B cell (primary cell): ENCODE results near the gene RNLS. TPM values are rescaled to one million over a fixed set of nuclear protein-coding genes. Genes with fewer than 3 reads are reported as not detected.

Source experiments
- ATAC-seq: fragments of 200-7000 bp; cut with Tn5 transposase; one replicate; pipeline ENCODE4 v1.10.0; 2021; ENCODE audit warnings: low read depth, mild to moderate bottlenecking, moderate number of reproducible peaks, moderate library complexity
- CTCF ChIA-PET: fragments of 350-600 bp; sonication (Branson Sonifier 250); formaldehyde crosslinking; loops from one replicate; lab custom pipeline; 2021; ENCODE audit warnings: antibody characterized with exemption, inconsistent platforms; lab: Charles Lee
- POLR2A ChIA-PET: fragments of 350-600 bp; sonication (Branson Sonifier 250); formaldehyde crosslinking; loops from one replicate; lab custom pipeline; 2021; ENCODE audit warnings: antibody characterized with exemption; lab: Charles Lee
- DNase-seq: peaks from one replicate; pipeline ENCODE4 v3.0.0; 2013
- H2AFZ ChIP-seq: 2 replicates; pipeline ENCODE4 v1.6.1; 2012; ENCODE audit warnings: mild to moderate bottlenecking, low read depth, low read length; ENCODE audit not compliant: insufficient read depth, poor library complexity, severe bottlenecking
- H3K27ac ChIP-seq, 2 donors: 1 replicate in 1 of 2; 2 replicates in 1 of 2; pipeline ENCODE4 v1.5.1; 2012 to 2013; ENCODE audit warnings: low read length in 2 of 2, mild to moderate bottlenecking in 2 of 2, moderate library complexity in 1 of 2
- H3K27me3 ChIP-seq, 4 experiments: fragments of 200-600 bp in 1 of 4; sonication (generic) in 1 of 4; replicated peaks in 1 of 4; 1 replicate in 2 of 4; 2 replicates in 2 of 4; pipeline versions ENCODE4 v1.6.1 to v1.7.0; 2013 to 2016; ENCODE audit warnings: low read length in 3 of 4, mild to moderate bottlenecking in 2 of 4, mixed read lengths in 1 of 4, moderate library complexity in 1 of 4; ENCODE audit not compliant: insufficient read depth in 4 of 4, control insufficient read depth in 3 of 4; ENCODE audit errors: control extremely low read depth in 1 of 4
- H3K36me3 ChIP-seq, 2 experiments: replicated peaks in 1 of 2; 1 replicate in 1 of 2; 2 replicates in 1 of 2; pipeline versions ENCODE4 v1.6.1 to v1.7.1; 2013; ENCODE audit warnings: low read length in 1 of 2; ENCODE audit not compliant: insufficient read depth in 2 of 2, control insufficient read depth in 1 of 2; ENCODE audit errors: control extremely low read depth in 1 of 2, extremely low read depth in 1 of 2
- H3K4me1 ChIP-seq, 2 donors: fragments of 200-600 bp in 1 of 2; sonication (generic) in 1 of 2; 1 replicate in 1 of 2; 2 replicates in 1 of 2; pipeline versions ENCODE4 v1.5.1 to v1.6.1; 2013 to 2017; ENCODE audit warnings: low read length in 2 of 2; ENCODE audit not compliant: control insufficient read depth in 2 of 2, insufficient read depth in 2 of 2
- H3K4me2 ChIP-seq: replicated peaks from 2 replicates; pipeline ENCODE3; 2012; ENCODE audit warnings: mild to moderate bottlenecking, low read depth, low read length; ENCODE audit not compliant: poor library complexity, severe bottlenecking
- H3K4me3 ChIP-seq, 5 experiments: fragments of 200-600 bp in 1 of 5; sonication (generic) in 1 of 5; 1 replicate in 3 of 5; 2 replicates in 2 of 5; pipeline versions ENCODE4 v1.5.1 to v1.7.0; 2011 to 2016; ENCODE audit warnings: low read length in 4 of 5, mild to moderate bottlenecking in 4 of 5, low read depth in 2 of 5, control low read depth in 1 of 5, moderate library complexity in 1 of 5; ENCODE audit not compliant: insufficient read depth in 1 of 5; ENCODE audit errors: control extremely low read depth in 1 of 5, extremely low read depth in 1 of 5
- H3K79me2 ChIP-seq: fragments of 200-600 bp; sonication (generic); one replicate; pipeline ENCODE4 v1.6.0; 2016; ENCODE audit warnings: low read length; ENCODE audit not compliant: control insufficient read depth, insufficient read depth
- H3K9ac ChIP-seq: fragments of 200-600 bp; sonication (generic); 2 replicates; pipeline ENCODE4 v1.6.1; 2017; ENCODE audit warnings: mild to moderate bottlenecking, low read length, moderate library complexity
- H3K9me3 ChIP-seq, 3 donors: one replicate each; pipeline versions ENCODE4 v1.6.1 to v1.7.1; 2013; ENCODE audit warnings: low read length in 2 of 3; ENCODE audit not compliant: control insufficient read depth in 2 of 3, insufficient read depth in 1 of 3; ENCODE audit errors: control extremely low read depth in 1 of 3
- H4K20me1 ChIP-seq: 2 replicates; pipeline ENCODE4 v1.6.0; 2012; ENCODE audit warnings: mild to moderate bottlenecking, low read length; ENCODE audit not compliant: insufficient read depth, control insufficient read depth, poor library complexity, severe bottlenecking
- H3K27ac Mint-ChIP-seq: one replicate; pipeline ENCODE4 v1.8.0; 2021; ENCODE audit warnings: mixed read lengths
- H3K27me3 Mint-ChIP-seq: one replicate; pipeline ENCODE4 v1.8.0; 2021; ENCODE audit warnings: mixed read lengths
- H3K4me1 Mint-ChIP-seq: one replicate; pipeline ENCODE4 v1.8.0; 2021; ENCODE audit warnings: mixed read lengths
- H3K4me3 Mint-ChIP-seq: one replicate; pipeline ENCODE4 v1.8.0; 2021; ENCODE audit warnings: mixed read lengths
- H3K9me3 Mint-ChIP-seq: one replicate; pipeline ENCODE4 v1.8.0; 2022; ENCODE audit warnings: mixed read lengths; ENCODE audit not compliant: insufficient read depth
- CTCF ChIP-seq: fragments of 200-600 bp; IDR thresholded peaks from one replicate; pipeline ENCODE4 v1.8.0; 2022; ENCODE audit warnings: antibody characterized with exemption, mild to moderate bottlenecking
- EZH2 ChIP-seq: IDR thresholded peaks from 2 replicates; pipeline ENCODE4 v1.6.1; 2012; ENCODE audit warnings: borderline replicate concordance, low read depth, mild to moderate bottlenecking, moderate library complexity, low read length; ENCODE audit not compliant: insufficient read depth, poor library complexity, severe bottlenecking
- WGBS: methylation state at CpG from one replicate; pipeline ENCODE4 v1.1.5; 2013; ENCODE audit warnings: missing lambda C conversion rate; ENCODE audit not compliant: insufficient coverage; 5-methylcytosine and 5-hydroxymethylcytosine counted together
- intact Hi-C: fragments of 100-400 bp; cut with micrococcal nuclease; formaldehyde crosslinking; loops from one replicate; pipeline ENCODE4 v1.10.0; 2022
- polyA plus RNA-seq: library from polyadenylated mRNA; depleted of rRNA; stranded (reverse); fragments of >200 nt; gene quantifications from 2 replicates; pipeline ENCODE4 v1.2.3, GENCODE V29; 2012
- total RNA-seq, 2 donors: library from RNA; stranded (reverse); fragments of 120-200 nt in 1 of 2; gene quantifications; 1 replicate in 1 of 2; 2 replicates in 1 of 2; pipeline versions ENCODE4 v1.2.3 to v1.2.4, GENCODE V29; 2013 to 2022

Gene RNLS
- total and polyA plus RNA-seq, 2 donors (not counting 1 experiment from before 2014, with no cell fraction given), result 3.5 to 7.5 TPM

- Mint-ChIP-seq H3K4me1 (peaks cover 2% of the 10 kb centered on the region), H3K27ac (no peak overlapping the region), H3K27me3 (no peaks in the 10 kb centered on the region), H3K4me3 (no peak overlapping the region), H3K9me3 (no peaks in the 10 kb centered on the region)
- H3K4me1 ChIP-seq, result no peaks in the 10 kb centered on the region
- DNase-seq, result no peak
- no peaks in the 10 kb centered on the region for H3K36me3 ChIP-seq
- no peak overlapping the region for H3K4me2 ChIP-seq
- H3K4me3 ChIP-seq, result no peak overlapping the region
- WGBS, result 89% methylated on average over 3 of the region's 6 CpGs
- H3K79me2 ChIP-seq, result no peaks in the 10 kb centered on the region
- TF ChIP-seq CTCF (no peak), EZH2 (no peak)
- H3K27ac ChIP-seq, result no peak overlapping the region
- no peaks in the 10 kb centered on the region for H3K9me3 ChIP-seq
- H3K27me3 ChIP-seq, result no peaks in the 10 kb centered on the region
- ATAC-seq, result no peak
- H3K9ac ChIP-seq, result no peak overlapping the region
- intact Hi-C loops, result no loop called here
- ChIA-PET CTCF (no interaction called here), POLR2A (no interaction called here)
- no peak overlapping the region for H2AFZ ChIP-seq
- no peaks in the 10 kb centered on the region for H4K20me1 ChIP-seq
Measured at GRCh38 chr10:88233870-88234269, 349.2 kb downstream of the RNLS start.

DNA sequence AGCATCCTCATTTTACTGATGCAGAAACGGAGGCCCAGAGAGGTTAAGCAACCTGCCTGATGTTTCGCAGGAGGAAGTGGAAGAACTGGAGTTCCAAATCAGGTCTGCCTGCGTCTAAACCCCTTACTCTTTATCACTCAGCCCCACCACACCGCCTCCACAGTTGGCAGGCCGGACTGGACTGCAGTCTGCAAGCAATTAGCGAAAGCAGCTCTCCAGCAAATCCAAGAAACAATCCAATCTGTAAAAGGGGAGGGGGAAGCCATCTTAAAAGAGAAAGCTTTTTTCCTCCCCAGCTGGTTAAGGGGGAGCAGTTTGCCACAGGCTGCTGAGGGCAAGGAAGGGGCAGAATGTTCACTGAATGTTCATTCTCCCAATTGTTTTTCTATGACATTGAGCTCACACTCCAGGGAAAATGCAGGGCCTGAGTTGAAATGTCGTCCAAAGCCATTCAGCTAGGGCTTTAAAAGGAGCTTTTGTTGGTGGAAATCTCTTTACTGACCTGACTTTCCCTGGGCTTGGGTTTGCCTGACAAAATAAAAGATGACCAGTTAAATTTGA, 350.1 kb downstream of the RNLS start:
- H2AFZ ChIP-seq, result no peak overlapping the region
- 96% methylated on average over 3 of the region's 7 CpGs for WGBS
- H3K4me1 ChIP-seq, result no peaks in the 10 kb centered on the region
- intact Hi-C loops, result no loop called here
- H3K9me3 ChIP-seq, result no peaks in the 10 kb centered on the region
- no peaks in the 10 kb centered on the region for H3K9me3 Mint-ChIP-seq
- TF ChIP-seq CTCF (no peak), EZH2 (no peak)
- H3K4me2 ChIP-seq, result no peak overlapping the region
- no peaks in the 10 kb centered on the region for H3K79me2 ChIP-seq
- ATAC-seq (no peak), DNase-seq (no peak)
- no peak overlapping the region for H3K9ac ChIP-seq
- no peak overlapping the region for H3K27ac Mint-ChIP-seq
- H3K4me3 Mint-ChIP-seq, result no peak overlapping the region
- H3K27me3 Mint-ChIP-seq, result no peaks in the 10 kb centered on the region
- no peak overlapping the region for H3K27ac ChIP-seq
- no peaks in the 10 kb centered on the region for H3K27me3 ChIP-seq
- no peak overlapping the region for H3K4me3 ChIP-seq
- no peaks in the 10 kb centered on the region for H3K36me3 ChIP-seq
- peaks cover 6% of the 10 kb centered on the region for H3K4me1 Mint-ChIP-seq
- ChIA-PET CTCF (no interaction called here), POLR2A (no interaction called here)
- no peaks in the 10 kb centered on the region for H4K20me1 ChIP-seq
